H9 (cell line): Measurements from ENCODE around the gene ARHGAP10. TPM values are rescaled to one million over a fixed set of nuclear protein-coding genes. Genes with fewer than 3 reads are reported as not detected.

ENCODE experiments used
- DNase-seq: peaks from one replicate; pipeline ENCODE4 v3.0.0-alpha.2; 2017
- H2AFZ ChIP-seq: one replicate; pipeline ENCODE4 v1.6.1; 2013; ENCODE audit warnings: mild to moderate bottlenecking, low read length, control low read depth, moderate library complexity
- H2AK5ac ChIP-seq: 2 replicates; pipeline ENCODE4 v1.6.1; 2013; ENCODE audit warnings: low read length, control low read depth, mixed read lengths; ENCODE audit not compliant: insufficient read length
- H2BK120ac ChIP-seq: one replicate; pipeline ENCODE4 v1.6.1; 2013; ENCODE audit warnings: low read depth, mild to moderate bottlenecking, low read length, control low read depth, inconsistent platforms; ENCODE audit not compliant: poor library complexity, severe bottlenecking
- H2BK12ac ChIP-seq: 2 replicates; pipeline ENCODE4 v1.6.1; 2013; ENCODE audit warnings: low read length, control low read depth, mixed read lengths, low read depth; ENCODE audit not compliant: insufficient read length
- H2BK15ac ChIP-seq: 2 replicates; pipeline ENCODE4 v1.6.1; 2013; ENCODE audit warnings: low read depth, low read length, control low read depth
- H2BK20ac ChIP-seq: one replicate; pipeline ENCODE4 v1.6.1; 2013; ENCODE audit warnings: low read depth, mild to moderate bottlenecking, low read length, control low read depth, inconsistent platforms; ENCODE audit not compliant: poor library complexity, severe bottlenecking
- H2BK5ac ChIP-seq: 2 replicates; pipeline ENCODE4 v1.6.1; 2013; ENCODE audit warnings: low read length, control low read depth, mixed read lengths; ENCODE audit not compliant: insufficient read length
- H3K14ac ChIP-seq: 2 replicates; pipeline ENCODE4 v1.6.1; 2013; ENCODE audit warnings: low read length, control low read depth; ENCODE audit not compliant: insufficient read depth
- H3K18ac ChIP-seq: 2 replicates; pipeline ENCODE4 v1.6.1; 2013; ENCODE audit warnings: low read depth, mild to moderate bottlenecking, mixed read lengths, low read length, control low read depth; ENCODE audit not compliant: insufficient read length
- H3K23ac ChIP-seq: 2 replicates; pipeline ENCODE4 v1.6.1; 2013; ENCODE audit warnings: low read length, control low read depth, mixed read lengths, low read depth; ENCODE audit not compliant: insufficient read length
- H3K23me2 ChIP-seq: 2 replicates; pipeline ENCODE4 v1.6.1; 2013; ENCODE audit warnings: low read depth, mild to moderate bottlenecking, mixed read lengths, low read length, control low read depth; ENCODE audit not compliant: insufficient read length, poor library complexity, severe bottlenecking
- H3K27ac ChIP-seq: 2 replicates; pipeline ENCODE4 v1.5.1; 2013; ENCODE audit warnings: low read length, control low read depth, mixed read lengths, low read depth; ENCODE audit not compliant: insufficient read length
- H3K27me3 ChIP-seq: 2 replicates; pipeline ENCODE4 v1.6.1; 2013; ENCODE audit warnings: low read length, control low read depth, inconsistent platforms; ENCODE audit not compliant: insufficient read depth
- H3K4ac ChIP-seq: 2 replicates; pipeline ENCODE4 v1.6.1; 2013; ENCODE audit warnings: low read depth, mild to moderate bottlenecking, control low read depth, inconsistent platforms, low read length, moderate library complexity
- H3K4me1 ChIP-seq: 2 replicates; pipeline ENCODE4 v1.6.1; 2013; ENCODE audit warnings: low read length, control low read depth, inconsistent platforms; ENCODE audit not compliant: insufficient read depth
- H3K4me2 ChIP-seq: 2 replicates; pipeline ENCODE4 v1.6.1; 2013; ENCODE audit warnings: low read length, control low read depth, mixed read lengths; ENCODE audit not compliant: insufficient read length, insufficient read depth
- H3K56ac ChIP-seq: 2 replicates; pipeline ENCODE4 v1.6.1; 2013; ENCODE audit warnings: low read depth, mild to moderate bottlenecking, mixed read lengths, low read length, control low read depth; ENCODE audit not compliant: insufficient read length
- H3K79me1 ChIP-seq: 2 replicates; pipeline ENCODE4 v1.6.1; 2013; ENCODE audit warnings: low read depth, mild to moderate bottlenecking, moderate library complexity, low read length, control low read depth, inconsistent platforms; ENCODE audit not compliant: insufficient read depth, poor library complexity, severe bottlenecking
- H3K79me2 ChIP-seq: 2 replicates; pipeline ENCODE4 v1.6.1; 2013; ENCODE audit warnings: low read length, control low read depth, inconsistent platforms; ENCODE audit not compliant: insufficient read depth
- H3K9ac ChIP-seq: 2 replicates; pipeline ENCODE4 v1.6.1; 2013; ENCODE audit warnings: low read length, control low read depth, mixed read lengths; ENCODE audit not compliant: insufficient read length; ENCODE audit errors: extremely low read depth
- H3K9me3 ChIP-seq: one replicate; pipeline ENCODE4 v1.6.1; 2013; ENCODE audit warnings: low read depth, low read length, inconsistent platforms; ENCODE audit not compliant: control insufficient read depth
- H3T11ph ChIP-seq: one replicate; pipeline ENCODE4 v1.6.1; 2013; ENCODE audit warnings: mild to moderate bottlenecking, low read length, control low read depth, inconsistent platforms
- H4K20me1 ChIP-seq: one replicate; pipeline ENCODE4 v1.6.1; 2013; ENCODE audit not compliant: control insufficient read depth, insufficient read length, insufficient read depth
- H4K5ac ChIP-seq: 2 replicates; pipeline ENCODE4 v1.6.1; 2013; ENCODE audit warnings: low read depth, mild to moderate bottlenecking, mixed read lengths, low read length, control low read depth; ENCODE audit not compliant: insufficient read length
- H4K8ac ChIP-seq: replicated peaks from 2 replicates; pipeline ENCODE4 v1.6.1; 2013; ENCODE audit warnings: low read length, control low read depth, mixed read lengths, low read depth; ENCODE audit not compliant: insufficient read length
- H4K91ac ChIP-seq: 2 replicates; pipeline ENCODE4 v1.6.1; 2013; ENCODE audit warnings: low read depth, mild to moderate bottlenecking, moderate library complexity, mixed read lengths, low read length, control low read depth; ENCODE audit not compliant: insufficient read length
- H3K27ac Mint-ChIP-seq, 3 experiments: 2 replicates in 2 of 3; 3 replicates in 1 of 3; pipeline ENCODE4 v1.8.0; 2020 to 2021; ENCODE audit warnings: mixed read lengths in 3 of 3, mild to moderate bottlenecking in 1 of 3, moderate library complexity in 1 of 3
- H3K27me3 Mint-ChIP-seq: 2 replicates; pipeline ENCODE4 v1.8.0; 2021; ENCODE audit warnings: low read depth, mild to moderate bottlenecking, moderate library complexity, mixed read lengths
- H3K36me3 Mint-ChIP-seq, 3 experiments: 2 replicates in 2 of 3; 3 replicates in 1 of 3; pipeline ENCODE4 v1.8.0; 2020 to 2021; ENCODE audit warnings: low read depth in 3 of 3, mixed read lengths in 3 of 3; ENCODE audit not compliant: insufficient read depth in 1 of 3
- H3K4me1 Mint-ChIP-seq, 2 experiments: 2 replicates each; pipeline ENCODE4 v1.8.0; 2020; ENCODE audit warnings: mixed read lengths in 2 of 2
- H3K4me3 Mint-ChIP-seq, 2 experiments: 2 replicates in 1 of 2; 3 replicates in 1 of 2; pipeline ENCODE4 v1.8.0; 2020 to 2021; ENCODE audit warnings: mild to moderate bottlenecking in 2 of 2, mixed read lengths in 2 of 2, moderate library complexity in 1 of 2
- H3K9me3 Mint-ChIP-seq, 2 experiments: 2 replicates in 1 of 2; 3 replicates in 1 of 2; pipeline ENCODE4 v1.8.0; 2020; ENCODE audit warnings: mild to moderate bottlenecking in 2 of 2, mixed read lengths in 2 of 2, moderate library complexity in 1 of 2
- WGBS: extraction: QIAGEN DNeasy Blood & Tissue Kit; methylation state at CpG from one replicate; pipeline ENCODE4 v1.1.7; 2013; ENCODE audit warnings: missing lambda C conversion rate, low lambda C conversion rate, mixed read lengths; ENCODE audit not compliant: insufficient read length; ENCODE audit errors: extremely low coverage; 5-methylcytosine and 5-hydroxymethylcytosine counted together
- total RNA-seq: library from RNA; stranded (reverse); gene quantifications from 2 replicates; pipeline ENCODE4 v1.2.1, GENCODE V29; 2021
- TF ChIP-seq, protein P1 (sequence below): fragments of 200-600 bp; sonication (generic); conservative IDR thresholded peaks from 3 replicates; pipeline ENCODE4 v1.8.0; 2021; ENCODE audit warnings: antibody characterized with exemption, mild to moderate bottlenecking

ARHGAP10 gene
- total RNA-seq, 1 experiment from 2014 or later, result 7.8 TPM

- Histone ChIP-seq H3K4me2 (no peak overlapping the region), H3K27me3 (no peaks in the 10 kb centered on the region), H4K8ac (no peak overlapping the region), H4K91ac (no peak overlapping the region), H3K14ac (no peak overlapping the region), H3K56ac (no peak overlapping the region), H4K5ac (no peak overlapping the region), H3K9ac (no peak overlapping the region), H3K79me2 (no peaks in the 10 kb centered on the region), H2BK20ac (no peak overlapping the region), H3K23me2 (no peaks in the 10 kb centered on the region), H3K23ac (no peak overlapping the region), H3T11ph (no peak overlapping the region), H2AFZ (no peak overlapping the region), H2AK5ac (no peak overlapping the region), H3K9me3 (no peaks in the 10 kb centered on the region), H2BK120ac (no peak overlapping the region), H4K20me1 (no peaks in the 10 kb centered on the region), H3K79me1 (no peaks in the 10 kb centered on the region), H2BK15ac (no peak overlapping the region), H3K4ac (no peak overlapping the region), H3K18ac (no peak overlapping the region), H3K4me1 (no peaks in the 10 kb centered on the region; the same call in 1 of the 2 replicates), H3K27ac (no peak overlapping the region), H2BK5ac (no peak overlapping the region), H2BK12ac (no peak overlapping the region)
- Mint-ChIP-seq H3K27me3 (no peaks in the 10 kb centered on the region), H3K36me3 (peaks cover 5 to 7% (median 7%) of the 10 kb centered on the region in 3 experiments), H3K4me1 (peaks cover 7 to 10% of the 10 kb centered on the region in 2 experiments), H3K4me3 (no peak overlapping the region), H3K27ac (peak overlapping the region in 2 of 3 experiments; percentile 0 to 34; a peak in 1 of 7 replicates), H3K9me3 (peaks cover 2 to 3% of the 10 kb centered on the region in 2 experiments; a peak in 3 of 5 replicates)
- TF ChIP-seq, protein P1, sequence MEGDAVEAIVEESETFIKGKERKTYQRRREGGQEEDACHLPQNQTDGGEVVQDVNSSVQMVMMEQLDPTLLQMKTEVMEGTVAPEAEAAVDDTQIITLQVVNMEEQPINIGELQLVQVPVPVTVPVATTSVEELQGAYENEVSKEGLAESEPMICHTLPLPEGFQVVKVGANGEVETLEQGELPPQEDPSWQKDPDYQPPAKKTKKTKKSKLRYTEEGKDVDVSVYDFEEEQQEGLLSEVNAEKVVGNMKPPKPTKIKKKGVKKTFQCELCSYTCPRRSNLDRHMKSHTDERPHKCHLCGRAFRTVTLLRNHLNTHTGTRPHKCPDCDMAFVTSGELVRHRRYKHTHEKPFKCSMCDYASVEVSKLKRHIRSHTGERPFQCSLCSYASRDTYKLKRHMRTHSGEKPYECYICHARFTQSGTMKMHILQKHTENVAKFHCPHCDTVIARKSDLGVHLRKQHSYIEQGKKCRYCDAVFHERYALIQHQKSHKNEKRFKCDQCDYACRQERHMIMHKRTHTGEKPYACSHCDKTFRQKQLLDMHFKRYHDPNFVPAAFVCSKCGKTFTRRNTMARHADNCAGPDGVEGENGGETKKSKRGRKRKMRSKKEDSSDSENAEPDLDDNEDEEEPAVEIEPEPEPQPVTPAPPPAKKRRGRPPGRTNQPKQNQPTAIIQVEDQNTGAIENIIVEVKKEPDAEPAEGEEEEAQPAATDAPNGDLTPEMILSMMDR, result no peak
- no CpG with 5 or more reads among the region's 2 CpGs for WGBS
- no peak for DNase-seq
These were observed 244.3 kb downstream of the ARHGAP10 start for GRCh38 chr4:147975933-147976928.
